ENCODE results near the gene NTM. TPM values are rescaled to one million over a fixed set of nuclear protein-coding genes. Genes with fewer than 3 reads are reported as not detected.

Gene NTM
- total RNA-seq, 1 experiment from 2014 or later = 9.9 TPM

GRCh38 chr11:131923309-131923708, 552.9 kb downstream of the NTM start:
- no peaks in the 10 kb centered on the region for H3K79me2 ChIP-seq (ENCODE audit: insufficient read depth, low read length)
- H3K9me3 ChIP-seq (ENCODE audit: control insufficient read depth, low read depth, low read length) = no peaks in the 10 kb centered on the region
- H3T11ph ChIP-seq (ENCODE audit: low read length) = no peak overlapping the region
- H3K18ac ChIP-seq (ENCODE audit: insufficient read length, low read depth, low read length) = no peak overlapping the region
- no peak overlapping the region for H4K5ac ChIP-seq (ENCODE audit: insufficient read length, low read depth, low read length)
- no peak overlapping the region for H3K4me2 ChIP-seq (ENCODE audit: insufficient read depth, insufficient read length, low read length)
- no peak overlapping the region for H3K9ac ChIP-seq (ENCODE audit: extremely low read depth, insufficient read length, low read length)
- no peak overlapping the region for H3K4ac ChIP-seq (ENCODE audit: low read depth, low read length)
- Mint-ChIP-seq H3K36me3 (ENCODE audit: insufficient read depth in 1 of 3, low read depth in 3 of 3) (peaks cover 0 to 3% (median 0%) of the 10 kb centered on the region in 3 experiments; a peak in 2 of 7 replicates), H3K4me1 (peaks cover 9 to 18% of the 10 kb centered on the region in 2 experiments), H3K9me3 (no peaks in the 10 kb centered on the region), H3K27me3 (ENCODE audit: low read depth) (no peaks in the 10 kb centered on the region), H3K27ac (no peak overlapping the region), H3K4me3 (no peak overlapping the region)
- DNase-seq = no peak
- H2BK5ac ChIP-seq (ENCODE audit: insufficient read length, low read length) = no peak overlapping the region
- no peaks in the 10 kb centered on the region for H3K27me3 ChIP-seq (ENCODE audit: insufficient read depth, low read length)
- H3K27ac ChIP-seq (ENCODE audit: insufficient read length, low read depth, low read length) = no peak overlapping the region
- no peaks in the 10 kb centered on the region for H3K23me2 ChIP-seq (ENCODE audit: insufficient read length, low read depth, low read length, poor library complexity, severe bottlenecking)
- no peaks in the 10 kb centered on the region for H4K20me1 ChIP-seq (ENCODE audit: control insufficient read depth, insufficient read depth, insufficient read length)
- H3K14ac ChIP-seq (ENCODE audit: insufficient read depth, low read length) = no peak overlapping the region
- no peak overlapping the region for H3K56ac ChIP-seq (ENCODE audit: insufficient read length, low read depth, low read length)
- 100% methylated on average over 1 of the region's 3 CpGs for WGBS (ENCODE audit: extremely low coverage, insufficient read length, low lambda C conversion rate)
- H2BK15ac ChIP-seq (ENCODE audit: low read depth, low read length) = no peak overlapping the region
- H4K8ac ChIP-seq (replicated peaks; ENCODE audit: insufficient read length, low read depth, low read length) = no peak overlapping the region
- H3K4me1 ChIP-seq (ENCODE audit: insufficient read depth, low read length) = peaks cover 3% of the 10 kb centered on the region; the same call in 1 of the 2 replicates
- no peak overlapping the region for H2AK5ac ChIP-seq (ENCODE audit: insufficient read length, low read length)
- no peak overlapping the region for H2AFZ ChIP-seq (ENCODE audit: low read length)
- no peak overlapping the region for H2BK120ac ChIP-seq (ENCODE audit: low read depth, low read length, poor library complexity, severe bottlenecking)
- H3K79me1 ChIP-seq (ENCODE audit: insufficient read depth, low read depth, low read length, poor library complexity, severe bottlenecking) = no peaks in the 10 kb centered on the region
- TF ChIP-seq CTCF (conservative IDR thresholded peaks at IDR 0.05) = no peak
- no peak overlapping the region for H3K23ac ChIP-seq (ENCODE audit: insufficient read length, low read depth, low read length)
- H4K91ac ChIP-seq (ENCODE audit: insufficient read length, low read depth, low read length) = no peak overlapping the region
- no peak overlapping the region for H2BK20ac ChIP-seq (ENCODE audit: low read depth, low read length, poor library complexity, severe bottlenecking)
- no peak overlapping the region for H2BK12ac ChIP-seq (ENCODE audit: insufficient read length, low read depth, low read length)
